Common myeloid progenitor, CD34-positive (primary cell): ENCODE results near the gene PIWIL1.

ENCODE experiments used
- CTCF ChIA-PET: fragments of 350-600 bp; sonication (Branson Sonifier 250); formaldehyde crosslinking; loops from one replicate; lab custom pipeline; 2021; ENCODE audit warnings: antibody characterized with exemption; lab: Charles Lee
- POLR2A ChIA-PET: fragments of 350-600 bp; sonication (Branson Sonifier 250); formaldehyde crosslinking; loops from one replicate; lab custom pipeline; 2021; ENCODE audit warnings: antibody characterized with exemption; lab: Charles Lee
- DNase-seq, 3 donors: peaks; one replicate each; pipeline versions ENCODE4 v3.0.0 to v3.0.0-alpha.2; 2013
- H3K27ac ChIP-seq, 2 experiments: 1 replicate in 1 of 2; 2 replicates in 1 of 2; pipeline ENCODE4 v1.7.0; 2013; ENCODE audit warnings: inconsistent platforms in 2 of 2, low read length in 2 of 2, mild to moderate bottlenecking in 2 of 2, low read depth in 1 of 2, moderate library complexity in 1 of 2; ENCODE audit not compliant: severe bottlenecking in 2 of 2, insufficient read depth in 1 of 2, poor library complexity in 1 of 2
- H3K27me3 ChIP-seq, 5 experiments: replicated peaks in 2 of 5; 1 replicate in 3 of 5; 2 replicates in 2 of 5; pipeline versions ENCODE4 v1.6.1 to v1.7.0; 2013; ENCODE audit warnings: low read length in 4 of 5, mild to moderate bottlenecking in 2 of 5, moderate library complexity in 2 of 5, inconsistent platforms in 1 of 5; ENCODE audit not compliant: insufficient read depth in 5 of 5, control insufficient read depth in 4 of 5
- H3K36me3 ChIP-seq, 4 experiments: 1 replicate in 2 of 4; 2 replicates in 2 of 4; pipeline versions ENCODE4 v1.6.1 to v1.7.0; 2013; ENCODE audit warnings: low read length in 3 of 4, control low read depth in 1 of 4, mild to moderate bottlenecking in 1 of 4; ENCODE audit not compliant: control insufficient read depth in 4 of 4, insufficient read depth in 4 of 4
- H3K4me1 ChIP-seq, 4 experiments: 1 replicate in 3 of 4; 2 replicates in 1 of 4; pipeline versions ENCODE4 v1.6.1 to v1.7.1; 2013; ENCODE audit warnings: low read length in 3 of 4, mild to moderate bottlenecking in 3 of 4, control low read depth in 1 of 4, inconsistent platforms in 1 of 4, moderate library complexity in 1 of 4; ENCODE audit not compliant: control insufficient read depth in 4 of 4, insufficient read depth in 4 of 4; ENCODE audit errors: control extremely low read depth in 1 of 4
- H3K4me3 ChIP-seq, 7 experiments: 1 replicate in 4 of 7; 2 replicates in 3 of 7; pipeline versions ENCODE4 v1.5.1 to v1.7.0; 2013; ENCODE audit warnings: mild to moderate bottlenecking in 7 of 7, low read length in 6 of 7, moderate library complexity in 6 of 7, inconsistent platforms in 2 of 7, low read depth in 2 of 7, control low read depth in 1 of 7; ENCODE audit not compliant: insufficient read depth in 4 of 7, control insufficient read depth in 1 of 7; ENCODE audit errors: extremely low read depth in 1 of 7
- H3K9me3 ChIP-seq, 5 experiments: 1 replicate in 4 of 5; 2 replicates in 1 of 5; pipeline versions ENCODE4 v1.6.1 to v1.7.1; 2013; ENCODE audit warnings: low read length in 4 of 5, mild to moderate bottlenecking in 2 of 5, inconsistent platforms in 1 of 5, low read depth in 1 of 5, moderate library complexity in 1 of 5; ENCODE audit not compliant: control insufficient read depth in 4 of 5, insufficient read depth in 2 of 5; ENCODE audit errors: control extremely low read depth in 1 of 5
- WGBS: methylation state at CpG from one replicate; pipeline ENCODE4 v1.1.5; 2013; ENCODE audit not compliant: insufficient coverage; 5-methylcytosine and 5-hydroxymethylcytosine counted together

The PIWIL1 gene

DNA sequence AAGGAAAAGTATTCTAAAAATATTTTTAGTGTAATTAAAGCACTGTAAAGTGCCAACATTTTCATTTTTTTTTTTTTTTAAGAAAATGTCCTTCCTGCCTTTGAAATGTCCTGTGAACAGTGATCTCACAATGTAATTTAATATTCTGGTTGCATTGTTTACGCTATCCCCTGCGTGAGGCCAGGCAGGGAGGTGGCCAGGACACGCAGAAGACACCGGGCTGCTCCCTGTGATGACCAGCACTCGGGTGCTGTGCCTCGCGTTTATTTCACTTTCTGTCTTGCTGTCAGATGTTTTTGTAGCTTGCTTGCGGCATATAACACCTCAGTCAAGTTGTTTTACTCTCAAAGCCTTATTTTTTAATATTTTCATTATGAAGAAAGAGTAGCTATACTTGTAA lies 18.5 kb downstream of the PIWIL1 start:
- no peaks in the 10 kb centered on the region for H3K9me3 ChIP-seq
- no peaks in the 10 kb centered on the region for H3K36me3 ChIP-seq
- ChIA-PET CTCF (no interaction called here), POLR2A (no interaction called here)
- no peak for DNase-seq
- WGBS: 78% methylated on average over 7 of the region's 8 CpGs
- peaks cover 3 to 70% (median 14%) of the 10 kb centered on the region in 5 experiments for H3K27me3 ChIP-seq
- no peak overlapping the region for H3K27ac ChIP-seq
- H3K4me1 ChIP-seq: no peaks in the 10 kb centered on the region
- no peak overlapping the region for H3K4me3 ChIP-seq

DNA sequence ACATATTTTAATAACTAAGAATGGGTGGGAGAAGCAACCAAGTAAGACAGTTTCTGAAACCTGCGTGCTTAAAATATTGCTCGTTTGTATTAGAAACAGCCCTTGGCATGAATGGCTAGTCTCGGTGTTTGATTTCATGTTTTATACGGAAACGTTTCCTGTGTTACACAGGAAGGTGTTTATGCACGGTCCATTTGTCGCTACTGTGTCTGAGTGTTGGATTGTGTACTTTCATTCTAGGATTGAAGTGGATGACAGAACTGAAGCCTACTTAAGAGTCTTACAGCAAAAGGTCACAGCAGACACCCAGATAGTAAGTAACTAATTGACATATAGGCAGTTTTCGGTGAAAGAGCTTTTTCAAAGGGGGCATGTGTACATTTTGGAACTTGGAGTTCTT lies 19.6 kb downstream of the PIWIL1 start:
- no peak for DNase-seq
- no peak overlapping the region for H3K27ac ChIP-seq
- WGBS: 87% methylated on average over 8 of the region's 8 CpGs
- POLR2A ChIA-PET: no interaction called here
- no peaks in the 10 kb centered on the region for H3K36me3 ChIP-seq
- H3K27me3 ChIP-seq: peaks cover 3 to 72% (median 11%) of the 10 kb centered on the region in 5 experiments
- CTCF ChIA-PET: interaction anchor here (0.5 kb wide), 1 partner anchor 39 kb away, joined by 3 read pairs; no protein-coding TSS in a partner anchor
- no peaks in the 10 kb centered on the region for H3K9me3 ChIP-seq
- no peak overlapping the region for H3K4me3 ChIP-seq
- H3K4me1 ChIP-seq: no peaks in the 10 kb centered on the region

DNA sequence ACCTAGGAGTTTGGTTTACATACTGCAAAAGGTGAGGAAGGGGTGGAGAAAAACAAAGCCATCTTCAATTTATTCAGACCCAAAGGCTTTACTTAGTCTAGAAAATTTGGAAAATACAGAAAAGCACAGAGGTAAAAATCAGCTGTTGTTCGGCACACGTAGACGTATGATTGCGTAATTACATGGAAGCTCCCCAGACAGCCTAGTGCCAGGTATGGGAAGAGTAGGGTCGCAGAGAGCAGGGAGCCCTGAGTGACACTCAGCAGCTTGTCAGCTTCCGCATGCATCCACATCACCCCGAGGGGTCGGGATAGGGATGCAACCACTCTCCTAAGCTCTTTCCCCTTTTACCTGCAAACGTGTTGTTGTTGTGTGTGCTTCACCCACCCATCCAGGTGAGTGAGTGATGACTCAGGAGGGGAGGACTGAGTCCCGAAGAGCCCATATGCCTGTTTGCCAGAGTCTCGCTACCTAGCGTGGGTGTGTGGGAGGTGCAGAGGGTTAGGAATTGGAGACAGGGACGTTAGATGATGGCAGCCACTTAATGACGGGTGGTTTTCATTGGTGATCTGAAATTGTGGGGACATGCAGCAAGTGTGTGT lies 20.1 kb downstream of the PIWIL1 start:
- Histone ChIP-seq H3K4me1 (no peaks in the 10 kb centered on the region), H3K27me3 (peaks cover 3 to 69% (median 11%) of the 10 kb centered on the region in 5 experiments), H3K4me3 (no peak overlapping the region), H3K9me3 (no peaks in the 10 kb centered on the region), H3K27ac (no peak overlapping the region), H3K36me3 (no peaks in the 10 kb centered on the region)
- DNase-seq: no peak
- ChIA-PET POLR2A (no interaction called here), CTCF (interaction anchor here (0.5 kb wide), 1 partner anchor 38 kb away, joined by 3 read pairs; no protein-coding TSS in a partner anchor)
- WGBS: 74% methylated on average over 10 of the region's 14 CpGs

DNA sequence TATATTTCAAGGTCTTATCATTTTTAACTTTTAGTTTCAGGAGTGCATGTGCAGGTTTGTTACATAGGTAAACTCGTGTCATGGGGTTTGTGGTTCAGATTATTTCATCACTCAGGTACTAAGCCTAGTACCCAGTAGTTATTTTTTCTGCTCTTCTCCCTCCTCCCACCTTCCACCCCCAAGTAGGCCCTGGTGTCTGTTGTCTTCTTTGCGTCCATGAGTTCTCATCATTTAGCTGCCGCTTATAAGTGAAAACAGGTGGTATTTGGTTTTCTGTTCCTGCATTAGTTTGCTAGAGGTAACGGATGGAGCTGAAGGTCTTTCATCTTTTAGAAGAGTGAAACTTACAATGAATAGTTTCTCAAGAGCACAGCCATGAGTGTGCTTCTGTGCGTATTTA lies 24.4 kb downstream of the PIWIL1 start:
- peaks cover 0 to 45% (median 9%) of the 10 kb centered on the region in 5 experiments for H3K27me3 ChIP-seq
- DNase-seq: no peak
- CTCF ChIA-PET: no interaction called here
- H3K27ac ChIP-seq: no peak overlapping the region
- POLR2A ChIA-PET: no interaction called here
- no peaks in the 10 kb centered on the region for H3K4me1 ChIP-seq
- H3K4me3 ChIP-seq: no peak overlapping the region
- no peaks in the 10 kb centered on the region for H3K9me3 ChIP-seq
- 95% methylated on average over 4 of the region's 5 CpGs for WGBS
- no peaks in the 10 kb centered on the region for H3K36me3 ChIP-seq

DNA sequence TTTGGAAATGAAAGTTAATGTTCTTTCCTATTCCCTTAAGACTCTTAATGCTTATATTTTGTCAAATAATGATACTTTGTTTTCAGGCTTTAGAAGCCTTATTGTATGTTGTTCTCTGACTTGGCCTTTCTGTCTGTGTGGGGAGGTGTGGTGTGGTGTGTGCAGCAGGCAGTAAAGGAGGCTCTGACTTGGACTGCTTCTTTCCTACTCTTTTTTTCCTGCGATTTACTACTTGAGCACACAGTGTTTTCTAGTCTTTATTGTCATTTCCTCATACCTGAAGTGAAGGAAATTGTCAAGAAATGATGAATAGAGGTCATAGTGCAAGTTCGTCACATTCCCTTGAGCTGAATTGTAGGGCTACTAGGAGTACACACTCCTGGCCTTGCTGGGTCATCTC lies 26.9 kb downstream of the PIWIL1 start:
- no peak overlapping the region for H3K27ac ChIP-seq
- H3K36me3 ChIP-seq: no peaks in the 10 kb centered on the region
- no peaks in the 10 kb centered on the region for H3K9me3 ChIP-seq
- 100% methylated on average over 1 of the region's 2 CpGs for WGBS
- DNase-seq: no peak
- no peaks in the 10 kb centered on the region for H3K4me1 ChIP-seq
- H3K4me3 ChIP-seq: no peak overlapping the region
- H3K27me3 ChIP-seq: peaks cover 0 to 22% (median 0%) of the 10 kb centered on the region in 5 experiments
- ChIA-PET CTCF (no interaction called here), POLR2A (no interaction called here)

DNA sequence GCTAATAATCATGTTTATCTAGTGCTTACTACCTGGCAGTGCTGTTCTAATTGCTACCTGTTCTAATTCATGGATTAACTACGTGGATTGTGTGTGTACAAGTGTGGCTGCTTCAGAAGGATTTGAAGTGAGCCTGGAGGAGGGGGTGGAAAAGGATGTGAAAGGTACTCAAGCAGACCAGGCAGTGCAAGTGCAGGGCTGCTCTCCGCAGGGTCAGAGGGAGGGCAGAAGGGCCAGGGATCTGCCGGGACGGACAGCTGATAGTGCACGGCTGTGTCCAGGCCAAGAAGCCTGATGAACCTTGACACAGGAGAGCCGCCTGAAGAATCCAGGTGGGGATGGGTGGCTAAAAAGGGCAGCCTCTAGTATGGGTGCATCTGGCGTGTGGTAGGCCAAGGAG lies 28.5 kb downstream of the PIWIL1 start:
- H3K4me1 ChIP-seq: no peaks in the 10 kb centered on the region
- H3K9me3 ChIP-seq: no peaks in the 10 kb centered on the region
- CTCF ChIA-PET: no interaction called here
- 94% methylated on average over 7 of the region's 7 CpGs for WGBS
- no peak for DNase-seq
- H3K36me3 ChIP-seq: no peaks in the 10 kb centered on the region
- peaks cover 0 to 20% (median 3%) of the 10 kb centered on the region in 5 experiments for H3K27me3 ChIP-seq
- no peak overlapping the region for H3K27ac ChIP-seq
- POLR2A ChIA-PET: no interaction called here
- H3K4me3 ChIP-seq: no peak overlapping the region

DNA sequence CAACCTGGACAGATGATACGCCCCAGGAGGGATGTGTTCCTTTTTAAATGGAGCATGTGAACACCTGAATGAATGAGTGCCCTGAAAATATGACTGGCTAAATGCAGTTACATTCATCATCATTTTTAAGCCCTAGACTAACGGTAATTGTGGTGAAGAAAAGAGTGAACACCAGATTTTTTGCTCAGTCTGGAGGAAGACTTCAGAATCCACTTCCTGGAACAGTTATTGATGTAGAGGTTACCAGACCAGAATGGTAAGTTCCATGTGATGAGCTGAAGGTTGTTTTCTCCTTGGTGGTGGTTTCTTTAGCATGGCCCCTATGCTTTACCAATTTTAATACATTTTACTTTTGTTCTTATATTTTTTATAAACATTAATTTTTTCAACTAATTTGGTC lies 29.3 kb downstream of the PIWIL1 start:
- no peaks in the 10 kb centered on the region for H3K9me3 ChIP-seq
- peaks cover 0 to 23% (median 3%) of the 10 kb centered on the region in 5 experiments for H3K27me3 ChIP-seq
- no peak for DNase-seq
- ChIA-PET CTCF (no interaction called here), POLR2A (no interaction called here)
- no peaks in the 10 kb centered on the region for H3K36me3 ChIP-seq
- no peaks in the 10 kb centered on the region for H3K4me1 ChIP-seq
- no peak overlapping the region for H3K27ac ChIP-seq
- H3K4me3 ChIP-seq: no peak overlapping the region
- WGBS: 83% methylated on average over 1 of the region's 2 CpGs
